ENCODE measurements around the gene FBXL12. TPM values are rescaled to one million over a fixed set of nuclear protein-coding genes. Genes with fewer than 3 reads are reported as not detected.

The FBXL12 gene
- total and polyA plus RNA-seq, 12 donors: 10.5 to 19.5 (median 11.9) TPM

DNA sequence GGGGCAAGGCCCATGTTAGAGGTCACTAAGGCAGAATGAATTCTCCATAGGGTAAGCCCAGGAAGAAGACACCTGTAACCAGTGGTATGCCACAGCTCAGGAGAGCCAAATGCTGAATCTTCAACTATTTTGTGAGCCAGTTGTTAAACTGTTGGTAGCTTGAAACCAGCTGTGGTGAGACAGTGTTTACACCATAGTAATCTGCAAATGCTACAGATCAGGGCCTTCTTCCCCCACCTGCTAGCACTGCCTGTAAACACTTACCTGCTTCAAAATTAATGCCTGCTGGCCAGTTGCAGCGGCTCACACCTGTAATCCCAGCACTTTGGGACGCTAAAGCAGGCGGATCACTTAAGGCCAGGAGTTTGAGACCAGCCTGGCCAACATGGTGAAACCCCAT is 12.1 kb downstream of the FBXL12 start:
- H3K9me3 ChIP-seq: no peaks in the 10 kb centered on the region
- no peak overlapping the region for H3K27ac ChIP-seq
- no peak for DNase-seq
- H3K27me3 ChIP-seq: no peaks in the 10 kb centered on the region
- H3K4me3 ChIP-seq: no peak overlapping the region
- ATAC-seq: no peak
- no peaks in the 10 kb centered on the region for H3K4me1 ChIP-seq
- peaks cover 0 to 75% (median 34%) of the 10 kb centered on the region in 9 donors for H3K36me3 ChIP-seq
- 92 to 95% methylated on average over 3 of the region's 3 CpGs for WGBS, 2 donors
- TF ChIP-seq, protein P1, sequence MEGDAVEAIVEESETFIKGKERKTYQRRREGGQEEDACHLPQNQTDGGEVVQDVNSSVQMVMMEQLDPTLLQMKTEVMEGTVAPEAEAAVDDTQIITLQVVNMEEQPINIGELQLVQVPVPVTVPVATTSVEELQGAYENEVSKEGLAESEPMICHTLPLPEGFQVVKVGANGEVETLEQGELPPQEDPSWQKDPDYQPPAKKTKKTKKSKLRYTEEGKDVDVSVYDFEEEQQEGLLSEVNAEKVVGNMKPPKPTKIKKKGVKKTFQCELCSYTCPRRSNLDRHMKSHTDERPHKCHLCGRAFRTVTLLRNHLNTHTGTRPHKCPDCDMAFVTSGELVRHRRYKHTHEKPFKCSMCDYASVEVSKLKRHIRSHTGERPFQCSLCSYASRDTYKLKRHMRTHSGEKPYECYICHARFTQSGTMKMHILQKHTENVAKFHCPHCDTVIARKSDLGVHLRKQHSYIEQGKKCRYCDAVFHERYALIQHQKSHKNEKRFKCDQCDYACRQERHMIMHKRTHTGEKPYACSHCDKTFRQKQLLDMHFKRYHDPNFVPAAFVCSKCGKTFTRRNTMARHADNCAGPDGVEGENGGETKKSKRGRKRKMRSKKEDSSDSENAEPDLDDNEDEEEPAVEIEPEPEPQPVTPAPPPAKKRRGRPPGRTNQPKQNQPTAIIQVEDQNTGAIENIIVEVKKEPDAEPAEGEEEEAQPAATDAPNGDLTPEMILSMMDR (IDR thresholded peaks at IDR 0.05): no peak
- intact Hi-C loops (cut with DNase I): no loop called here

DNA sequence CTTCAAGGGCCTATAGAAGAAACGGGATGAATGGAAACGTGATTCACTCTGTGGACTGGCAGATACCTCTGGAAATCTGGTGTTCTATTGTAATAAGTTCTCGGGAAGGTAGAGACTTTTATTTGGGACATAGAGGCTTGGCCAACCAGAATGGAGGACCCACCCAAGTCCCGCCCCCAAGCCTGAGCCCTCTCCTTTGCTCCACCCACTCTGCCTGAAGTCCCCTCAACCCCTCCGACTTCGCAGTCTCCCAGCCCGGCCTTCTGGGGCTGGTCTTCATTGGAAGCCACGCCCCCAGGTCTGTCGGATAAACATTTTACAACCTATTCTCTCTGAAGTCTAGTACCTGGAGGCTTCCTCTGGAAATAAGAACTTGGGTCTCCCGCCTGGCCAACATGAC is 16.9 kb downstream of the FBXL12 start:
- no peak overlapping the region for H3K27ac ChIP-seq
- no peak for DNase-seq
- no peaks in the 10 kb centered on the region for H3K9me3 ChIP-seq
- H3K4me1 ChIP-seq: no peaks in the 10 kb centered on the region
- intact Hi-C loops (cut with DNase I): no loop called here
- peaks cover 0 to 28% (median 0%) of the 10 kb centered on the region in 9 donors for H3K36me3 ChIP-seq
- H3K4me3 ChIP-seq: no peak overlapping the region
- no peak for ATAC-seq
- no peaks in the 10 kb centered on the region for H3K27me3 ChIP-seq
- TF ChIP-seq, protein P1 (IDR thresholded peaks at IDR 0.05): no peak
- 93 to 94% methylated on average over 10 of the region's 10 CpGs for WGBS, 2 donors

DNA sequence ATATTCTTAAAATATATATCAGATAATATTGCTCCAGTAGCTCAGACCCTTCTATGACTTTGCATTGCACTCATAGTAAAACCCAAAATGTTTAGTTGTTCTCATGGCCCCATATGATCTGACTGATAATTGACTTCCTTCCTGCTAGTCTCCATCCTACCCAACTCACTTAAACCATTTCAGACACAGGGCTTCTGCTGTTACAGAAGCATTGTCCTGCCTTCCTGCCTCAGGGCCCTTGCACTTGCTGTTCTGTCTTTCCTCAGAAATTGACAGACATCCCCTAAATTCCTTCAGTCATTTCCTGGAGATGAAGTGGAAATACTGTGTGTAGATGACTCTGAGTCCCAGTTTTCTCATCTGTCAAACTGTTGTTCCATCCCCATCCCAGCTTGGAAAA is 19.7 kb downstream of the FBXL12 start:
- ATAC-seq (no peak), DNase-seq (no peak)
- TF ChIP-seq, protein P1 (IDR thresholded peaks at IDR 0.05): no peak

DNA sequence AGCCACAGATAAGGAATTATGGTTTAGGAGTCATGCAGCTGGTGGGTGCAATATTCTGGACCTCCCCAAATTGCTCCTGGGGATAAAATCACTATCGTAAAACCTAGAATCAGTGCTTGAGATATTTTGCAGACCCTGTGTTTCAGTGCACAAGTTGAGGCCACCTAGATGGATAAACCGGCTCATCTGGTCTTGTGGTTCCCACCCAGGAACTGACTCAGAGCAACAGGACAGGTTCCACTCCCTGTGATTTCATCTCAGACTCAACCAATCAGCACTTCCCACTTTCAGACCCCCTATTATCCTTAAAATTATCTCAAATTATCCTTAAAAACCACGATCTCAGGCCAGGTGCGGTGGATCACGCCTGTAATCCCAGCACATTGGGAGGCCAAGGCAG is 21.0 kb downstream of the FBXL12 start:
- no peak overlapping the region for H3K4me3 ChIP-seq
- DNase-seq (no peak), ATAC-seq (no peak)
- no peak overlapping the region for H3K27ac ChIP-seq
- no peaks in the 10 kb centered on the region for H3K27me3 ChIP-seq
- WGBS, 2 donors: 89 to 95% methylated on average over 5 of the region's 5 CpGs
- intact Hi-C loops (cut with DNase I): loop anchor here (2.0 to 10.0 kb wide), 13 partner anchors 171 to 963 kb away; partner anchors contain the start of genes ZNF121 (in 3 of the 10), ZNF317 (in 3 of the 10), MBD3L1 (in 1 of the 10) and ZNF266 (in 1 of the 10)
- peaks cover 0 to 13% (median 0%) of the 10 kb centered on the region in 9 donors for H3K4me1 ChIP-seq
- H3K9me3 ChIP-seq: no peaks in the 10 kb centered on the region
- TF ChIP-seq, protein P1 (IDR thresholded peaks at IDR 0.05): no peak
- H3K36me3 ChIP-seq: no peaks in the 10 kb centered on the region

More for the DNA sequence above, 19.7 kb downstream of the FBXL12 start:
- H3K4me1 ChIP-seq: peaks cover 0 to 10% (median 0%) of the 10 kb centered on the region in 9 donors
- no peaks in the 10 kb centered on the region for H3K27me3 ChIP-seq
- H3K36me3 ChIP-seq: peaks cover 0 to 5% (median 0%) of the 10 kb centered on the region in 9 donors
- no peaks in the 10 kb centered on the region for H3K9me3 ChIP-seq
- no peak overlapping the region for H3K27ac ChIP-seq
- intact Hi-C loops (cut with DNase I): loop anchor here (5.0 to 10.0 kb wide), 11 partner anchors 172 to 964 kb away; partner anchors contain the start of genes ZNF317 (in 3 of the 10), ZNF121 (in 2 of the 10), MBD3L1 (in 1 of the 10) and ZNF266 (in 1 of the 10)
- no peak overlapping the region for H3K4me3 ChIP-seq

All from heart right ventricle (tissue), 16 donors.